ENCODE results near the gene LRRC23.

Gene LRRC23

DNA sequence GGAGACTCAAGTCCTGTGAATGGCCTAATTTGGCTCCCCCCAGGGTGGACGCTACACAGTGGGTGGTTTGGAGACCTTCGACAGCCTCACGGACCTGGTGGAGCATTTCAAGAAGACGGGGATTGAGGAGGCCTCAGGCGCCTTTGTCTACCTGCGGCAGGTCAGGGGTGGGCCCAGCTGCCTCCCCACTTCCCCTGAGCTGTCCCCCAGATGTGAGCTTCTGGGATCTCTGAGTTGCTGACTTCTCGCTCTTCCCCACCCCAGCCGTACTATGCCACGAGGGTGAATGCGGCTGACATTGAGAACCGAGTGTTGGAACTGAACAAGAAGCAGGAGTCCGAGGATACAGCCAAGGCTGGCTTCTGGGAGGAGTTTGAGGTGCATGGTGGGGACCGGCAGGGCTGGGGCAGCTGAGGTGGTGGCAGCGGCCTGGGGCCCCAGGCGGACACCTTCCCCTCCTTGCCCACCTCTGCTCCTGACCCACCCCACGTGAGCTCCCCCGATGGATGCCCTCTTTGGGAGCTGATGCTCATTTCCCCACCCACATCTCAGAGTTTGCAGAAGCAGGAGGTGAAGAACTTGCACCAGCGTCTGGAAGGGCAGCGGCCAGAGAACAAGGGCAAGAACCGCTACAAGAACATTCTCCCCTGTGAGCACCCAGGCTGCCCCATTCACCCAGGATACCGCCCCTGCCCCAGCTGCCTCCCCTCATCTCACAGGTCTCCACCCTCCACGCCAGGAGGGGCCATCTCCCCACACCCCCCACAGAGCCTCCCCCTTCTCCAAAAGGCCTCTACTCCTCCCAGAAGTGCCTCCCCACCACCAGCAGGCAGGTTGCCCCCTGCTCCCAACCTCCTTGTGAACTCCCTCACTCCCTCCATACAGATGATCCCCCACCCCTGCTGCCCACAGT, 50.7 kb downstream of the LRRC23 start:
- DNase-seq, result no peak

DNA sequence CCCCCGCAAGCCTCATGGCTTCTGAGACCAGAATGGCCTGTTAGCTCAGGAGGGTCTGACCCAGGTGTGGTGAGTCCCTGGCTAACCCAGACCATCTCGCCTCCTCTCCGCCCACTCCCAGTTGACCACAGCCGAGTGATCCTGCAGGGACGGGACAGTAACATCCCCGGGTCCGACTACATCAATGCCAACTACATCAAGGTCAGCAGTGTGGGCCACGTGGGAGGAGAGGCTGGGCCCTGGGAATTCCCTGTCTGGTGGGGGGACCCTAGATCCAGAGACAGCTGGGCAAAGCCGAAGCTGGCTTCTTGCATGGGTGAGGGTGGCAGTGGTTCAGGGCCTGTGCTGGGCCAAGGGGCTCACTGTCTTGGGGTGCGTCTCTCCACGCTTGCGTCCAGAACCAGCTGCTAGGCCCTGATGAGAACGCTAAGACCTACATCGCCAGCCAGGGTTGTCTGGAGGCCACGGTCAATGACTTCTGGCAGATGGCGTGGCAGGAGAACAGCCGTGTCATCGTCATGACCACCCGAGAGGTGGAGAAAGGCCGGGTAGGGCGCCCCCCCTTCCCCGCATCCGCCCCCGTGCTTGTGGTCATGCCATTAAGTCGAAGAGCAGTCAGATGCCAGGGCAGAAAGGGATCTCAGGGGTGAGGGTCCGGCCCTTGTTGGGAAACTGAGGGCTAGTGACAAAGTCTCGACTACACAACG, 51.6 kb downstream of the LRRC23 start:
- DNase-seq, result no peak

GRCh38 chr12:6957151-6957701, 52.6 kb downstream of the LRRC23 start:
- no peak for DNase-seq

DNA sequence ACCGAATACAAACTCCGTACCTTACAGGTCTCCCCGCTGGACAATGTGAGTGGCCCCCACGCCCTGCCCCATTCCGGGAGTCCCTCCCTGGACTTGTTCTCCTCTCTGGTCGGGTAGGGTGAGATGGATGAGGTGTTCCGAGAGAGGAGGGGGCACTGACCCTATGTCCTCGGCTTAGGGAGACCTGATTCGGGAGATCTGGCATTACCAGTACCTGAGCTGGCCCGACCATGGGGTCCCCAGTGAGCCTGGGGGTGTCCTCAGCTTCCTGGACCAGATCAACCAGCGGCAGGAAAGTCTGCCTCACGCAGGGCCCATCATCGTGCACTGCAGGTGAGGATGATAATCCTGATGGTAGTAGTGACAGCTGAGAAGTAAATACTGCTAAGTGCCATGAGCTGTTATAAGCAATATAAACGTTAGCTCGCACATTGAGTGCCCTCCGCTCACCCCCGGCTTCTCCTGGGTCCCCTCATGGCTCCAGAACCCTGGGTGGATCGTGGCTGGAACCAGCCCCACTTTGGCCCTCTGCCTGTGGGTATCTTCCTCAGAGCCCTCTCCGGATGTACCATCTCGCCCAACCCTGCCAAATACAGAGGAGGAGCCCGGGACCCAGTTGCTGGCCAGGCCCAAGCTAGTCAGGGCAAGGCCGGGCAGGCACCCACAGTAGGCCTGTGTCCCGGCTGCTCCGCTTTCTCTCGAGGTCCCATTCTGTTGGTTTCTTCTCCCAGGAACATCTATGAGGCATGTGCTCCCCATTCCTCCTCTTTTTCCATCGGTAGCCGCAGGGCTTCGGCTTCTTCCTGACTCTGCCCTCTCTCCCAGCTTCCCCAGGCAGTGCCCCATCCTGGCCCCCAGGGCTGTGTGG, 53.4 kb downstream of the LRRC23 start:
- no peak for DNase-seq

GRCh38 chr12:6958609-6959057, 54.0 kb downstream of the LRRC23 start:
- no peak for DNase-seq

GRCh38 chr12:6959058-6959804, 54.6 kb downstream of the LRRC23 start:
- DNase-seq, result peak in 2 of 58 donors; percentile 29 to 37

DNA sequence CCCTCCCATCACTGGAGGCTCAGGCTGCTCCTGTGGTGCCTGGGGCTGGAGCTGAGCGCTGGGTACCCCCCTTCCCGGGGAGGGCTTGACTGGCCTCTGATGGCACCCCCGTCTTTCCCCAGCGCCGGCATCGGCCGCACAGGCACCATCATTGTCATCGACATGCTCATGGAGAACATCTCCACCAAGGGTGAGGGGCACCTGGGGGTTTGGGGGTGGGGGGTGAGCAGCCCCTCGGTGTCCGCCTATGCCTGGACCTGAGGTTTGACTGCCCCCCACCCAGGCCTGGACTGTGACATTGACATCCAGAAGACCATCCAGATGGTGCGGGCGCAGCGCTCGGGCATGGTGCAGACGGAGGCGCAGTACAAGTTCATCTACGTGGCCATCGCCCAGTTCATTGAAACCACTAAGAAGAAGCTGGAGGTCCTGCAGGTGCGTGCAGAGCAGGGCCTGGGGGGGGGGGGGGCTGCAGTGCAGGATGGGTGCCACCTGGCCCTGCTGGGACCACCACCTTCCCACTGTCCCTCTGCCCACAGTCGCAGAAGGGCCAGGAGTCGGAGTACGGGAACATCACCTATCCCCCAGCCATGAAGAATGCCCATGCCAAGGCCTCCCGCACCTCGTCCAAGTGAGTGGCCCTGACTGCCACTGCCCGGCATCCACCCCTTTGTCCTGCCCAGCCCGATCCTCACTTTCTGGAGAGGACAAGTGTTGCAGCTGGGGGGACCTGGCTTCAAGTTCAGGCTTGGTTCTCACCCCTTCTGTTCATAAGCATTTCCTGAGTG, 55.4 kb downstream of the LRRC23 start:
- no peak for DNase-seq

DNA sequence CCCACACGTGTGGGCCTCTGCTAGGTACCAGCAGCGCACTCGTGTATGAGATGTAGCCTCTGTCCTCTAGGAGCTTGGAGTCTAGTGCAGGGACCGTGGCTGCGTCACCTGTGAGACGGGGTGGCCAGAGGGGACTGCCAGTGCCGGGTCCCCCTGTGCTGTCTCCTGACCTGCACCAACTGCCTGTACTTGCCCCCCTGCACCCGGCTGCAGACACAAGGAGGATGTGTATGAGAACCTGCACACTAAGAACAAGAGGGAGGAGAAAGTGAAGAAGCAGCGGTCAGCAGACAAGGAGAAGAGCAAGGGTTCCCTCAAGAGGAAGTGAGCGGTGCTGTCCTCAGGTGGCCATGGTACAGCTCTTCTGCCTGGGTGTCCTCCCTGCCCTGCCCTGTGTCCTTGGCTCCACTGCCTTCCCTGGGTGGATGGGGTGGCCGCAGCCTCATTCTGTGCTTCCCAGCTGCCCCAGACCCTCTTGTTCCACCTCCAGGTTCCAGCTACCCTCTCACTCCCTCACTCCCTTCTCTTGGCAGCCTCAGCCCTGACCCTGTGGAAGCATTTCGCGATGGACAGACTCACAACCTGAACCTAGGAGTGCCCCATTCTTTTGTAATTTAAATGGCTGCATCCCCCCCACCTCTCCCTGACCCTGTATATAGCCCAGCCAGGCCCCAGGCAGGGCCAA, 56.1 kb downstream of the LRRC23 start:
- DNase-seq, result no peak

DNA sequence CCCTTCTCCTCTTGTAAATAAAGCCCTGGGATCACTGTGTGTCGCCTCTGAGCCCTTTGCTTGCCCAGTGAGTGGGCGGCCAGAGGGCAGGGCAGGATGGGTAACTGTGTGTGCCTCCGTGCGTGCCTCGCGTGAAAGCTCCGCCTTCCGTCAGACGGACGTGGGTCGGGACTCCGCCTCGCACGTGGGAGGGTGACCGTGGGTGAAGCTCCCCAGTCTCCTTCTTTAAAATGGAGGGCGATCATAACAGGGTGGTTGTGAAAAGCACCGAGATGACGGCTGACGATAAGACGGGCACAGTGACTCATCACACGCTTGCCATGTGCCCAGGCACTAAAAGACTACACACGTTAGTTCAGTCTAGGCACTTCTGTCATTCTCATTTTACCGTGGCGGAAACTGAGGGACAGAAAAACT, 56.7 kb downstream of the LRRC23 start:
- peak in 3 of 58 donors; percentile 48 to 57 (median 56) for DNase-seq

DNA sequence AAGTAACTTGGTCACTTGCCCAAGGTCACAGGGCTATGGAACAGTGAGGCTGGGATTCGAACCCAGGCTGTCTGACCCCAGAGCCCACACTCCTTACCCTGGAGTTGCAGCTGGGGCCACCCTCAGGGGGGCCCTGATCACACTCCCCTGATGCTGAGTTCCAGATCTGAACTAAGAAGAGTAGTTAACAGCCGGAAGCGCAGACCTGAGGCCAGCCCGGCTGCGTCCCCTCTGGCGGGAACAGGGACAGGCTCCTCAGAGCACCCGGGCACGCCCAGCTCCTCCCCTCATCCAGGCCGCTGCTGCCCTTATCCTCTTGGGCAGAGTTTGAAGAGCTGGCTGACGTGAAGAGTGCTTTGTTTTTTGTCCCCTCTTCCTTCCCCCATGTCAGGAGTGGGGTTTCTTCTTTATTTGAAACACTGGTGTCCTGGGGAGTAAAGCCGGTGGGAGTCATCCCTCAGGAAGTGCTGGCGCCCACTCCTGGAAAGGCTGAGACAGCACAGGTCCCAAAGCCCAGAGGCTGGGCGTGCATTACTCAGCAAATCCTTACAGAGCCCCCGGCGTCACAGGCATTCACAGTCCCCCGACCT, 57.2 kb downstream of the LRRC23 start:
- peak in 3 of 58 donors; percentile 13 to 41 (median 25) for DNase-seq

DNA sequence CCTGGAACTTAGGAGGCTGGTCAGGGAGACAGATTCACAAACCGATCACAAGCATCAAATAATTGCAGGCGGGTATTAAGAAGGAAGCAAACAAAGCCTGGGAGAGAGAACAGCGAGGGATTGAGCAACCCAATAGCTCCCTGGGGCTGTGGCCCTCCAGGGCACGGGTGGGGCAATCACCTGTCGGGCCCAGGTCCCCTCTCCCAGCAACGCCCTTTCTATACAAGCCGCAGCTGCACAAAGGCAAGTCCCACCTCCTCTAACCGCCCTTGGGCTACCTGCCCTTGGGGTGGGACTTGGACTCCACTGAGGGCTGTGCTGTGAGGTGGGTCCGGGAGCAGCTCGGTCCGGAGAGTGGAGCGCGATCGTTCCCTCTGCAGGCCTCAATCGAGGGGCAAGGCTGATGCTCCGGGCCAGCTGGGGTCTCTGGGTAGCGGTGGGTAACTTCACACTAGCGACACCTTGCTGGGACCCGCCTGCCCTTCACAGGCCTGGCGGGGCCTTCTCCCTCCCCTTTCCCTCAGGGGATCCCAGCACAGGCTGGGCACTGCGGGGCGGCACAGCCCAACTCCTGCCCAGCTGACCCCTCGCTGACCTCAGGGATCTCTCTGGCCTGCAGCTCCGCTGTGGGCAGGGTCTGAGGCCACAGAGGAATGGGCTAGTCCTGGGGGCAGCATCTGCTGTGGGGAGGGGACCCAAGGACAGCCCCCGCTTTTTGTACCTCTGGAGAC, 57.8 kb downstream of the LRRC23 start:
- DNase-seq, result no peak

DNA sequence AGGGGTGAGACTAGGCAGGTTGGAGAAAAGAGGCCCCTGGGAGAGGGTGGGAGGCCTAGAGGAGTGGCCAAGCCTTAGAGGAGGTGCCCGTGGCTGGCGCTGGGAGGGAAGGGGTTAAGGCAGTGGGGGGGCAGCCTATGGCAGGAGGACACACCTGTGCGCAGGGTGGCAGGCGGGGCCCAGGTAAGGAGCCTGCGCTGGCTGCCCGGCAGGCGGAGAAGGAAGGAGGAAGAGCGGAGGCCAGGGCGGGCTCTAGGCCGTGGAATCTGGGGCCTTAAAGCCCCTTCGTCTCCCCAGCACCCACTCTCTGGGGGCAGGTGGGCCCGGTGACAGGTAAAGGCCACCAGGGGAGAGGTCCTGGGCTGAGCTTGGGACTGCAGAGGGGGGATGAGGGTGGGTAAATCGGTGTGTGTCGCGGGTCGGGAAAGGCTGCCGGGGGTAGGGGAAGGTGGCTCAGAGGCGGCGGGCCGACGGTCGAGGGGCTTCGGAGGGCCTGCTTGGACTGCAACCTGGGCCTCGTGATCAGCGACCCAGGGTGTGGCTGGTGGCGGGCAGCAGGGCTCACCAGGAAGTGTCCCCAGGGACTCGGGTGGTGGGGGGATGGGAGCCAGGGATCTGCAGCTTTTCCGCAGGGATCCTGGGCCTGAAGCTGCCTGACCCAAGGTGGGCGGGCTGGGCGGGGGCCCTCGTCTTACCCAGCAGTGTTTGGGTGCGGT, 58.6 kb downstream of the LRRC23 start:
- no peak for DNase-seq

All from anterior cingulate cortex (tissue), 58 donors.